Hepatocyte (in vitro differentiated cells): ENCODE results near the gene ZSWIM1. TPM values are rescaled to one million over a fixed set of nuclear protein-coding genes. Genes with fewer than 3 reads are reported as not detected.

Experiments
- DNase-seq: peaks from one replicate; pipeline ENCODE4 v3.0.0-alpha.2; 2016; ENCODE audit warnings: low spot score
- H2AFZ ChIP-seq: fragments of 200-600 bp; sonication (generic); 2 replicates; pipeline ENCODE4 v1.6.0; 2016; ENCODE audit warnings: antibody characterized with exemption, mild to moderate bottlenecking
- H3K27ac ChIP-seq: fragments of 200-600 bp; sonication (generic); 2 replicates; pipeline ENCODE4 v1.5.1; 2016; ENCODE audit warnings: mild to moderate bottlenecking
- H3K27me3 ChIP-seq: fragments of 200-600 bp; sonication (generic); 2 replicates; pipeline ENCODE4 v1.6.1; 2016
- H3K36me3 ChIP-seq: fragments of 200-600 bp; sonication (generic); replicated peaks from 2 replicates; pipeline ENCODE4 v1.5.1; 2016; ENCODE audit warnings: low read depth; ENCODE audit not compliant: insufficient read depth
- H3K4me1 ChIP-seq: fragments of 200-600 bp; sonication (generic); 2 replicates; pipeline ENCODE4 v1.5.1; 2016; ENCODE audit warnings: mild to moderate bottlenecking, moderate library complexity; ENCODE audit not compliant: insufficient read depth
- H3K4me2 ChIP-seq: fragments of 200-600 bp; sonication (generic); 2 replicates; pipeline ENCODE4 v1.6.0; 2016
- H3K4me3 ChIP-seq: fragments of 200-600 bp; sonication (generic); 2 replicates; pipeline ENCODE4 v1.5.1; 2016; ENCODE audit warnings: mild to moderate bottlenecking
- H3K79me2 ChIP-seq: fragments of 200-600 bp; sonication (generic); 2 replicates; pipeline ENCODE4 v1.6.0; 2017; ENCODE audit warnings: mild to moderate bottlenecking
- H3K9me2 ChIP-seq: fragments of 200-600 bp; sonication (generic); replicated peaks from 2 replicates; pipeline ENCODE4 v1.6.0; 2017; ENCODE audit warnings: mild to moderate bottlenecking; ENCODE audit not compliant: insufficient read depth
- H3K9me3 ChIP-seq: fragments of 200-600 bp; sonication (generic); 2 replicates; pipeline ENCODE4 v1.5.1; 2016; ENCODE audit warnings: low read depth, mild to moderate bottlenecking
- H4K20me1 ChIP-seq: fragments of 200-600 bp; sonication (generic); 2 replicates; pipeline ENCODE4 v1.6.0; 2016; ENCODE audit warnings: mild to moderate bottlenecking; ENCODE audit not compliant: insufficient read depth, poor library complexity, severe bottlenecking
- EZH2 ChIP-seq: fragments of 200-600 bp; sonication (generic); IDR thresholded peaks from 2 replicates; pipeline ENCODE4 v1.6.1; 2016; ENCODE audit warnings: antibody characterized with exemption, mild to moderate bottlenecking, borderline replicate concordance
- EZH2phosphoT487 ChIP-seq: fragments of 200-600 bp; sonication (generic); IDR thresholded peaks from one replicate; pipeline ENCODE4 v1.6.1; 2018; ENCODE audit warnings: antibody characterized with exemption, mild to moderate bottlenecking, low read depth, moderate library complexity; ENCODE audit not compliant: unreplicated experiment, severe bottlenecking
- WGBS: methylation state at CpG from one replicate; pipeline ENCODE4 v1.1.6; 2016; ENCODE audit warnings: low lambda C conversion rate; ENCODE audit errors: missing lambda C conversion rate; 5-methylcytosine and 5-hydroxymethylcytosine counted together
- polyA plus RNA-seq: library from polyadenylated mRNA; unstranded; fragments of >200 nt; fragmentation: Nextera tagmentation; extraction: Ambion mirVana; gene quantifications from 2 replicates; pipeline ENCODE4 v1.2.1, GENCODE V29; 2016
- total RNA-seq: library from RNA; depleted of rRNA; stranded (reverse); fragments of >200 nt; gene quantifications from 2 replicates; pipeline ENCODE4 v1.2.3, GENCODE V29; 2014
- TF ChIP-seq, protein P1 (sequence below): fragments of 200-600 bp; sonication (generic); IDR thresholded peaks from 2 replicates; pipeline ENCODE4 v1.5.1; 2016; ENCODE audit warnings: antibody characterized with exemption, mild to moderate bottlenecking; ENCODE audit not compliant: poor library complexity

The ZSWIM1 gene
- total and polyA plus RNA-seq, 2 experiments from 2014 or later: 5.0 to 6.4 TPM

GRCh38 chr20:45833883-45834796 lies 46.9 kb upstream of the ZSWIM1 start:
- Histone ChIP-seq H2AFZ (peak overlapping the region; percentile 87), H3K4me3 (peak overlapping the region; percentile 87), H3K9me3 (no peaks in the 10 kb centered on the region), H3K79me2 (peaks cover 14% of the 10 kb centered on the region), H3K9me2 (no peaks in the 10 kb centered on the region), H3K27ac (peak overlapping the region; percentile 87), H4K20me1 (no peaks in the 10 kb centered on the region), H3K27me3 (no peaks in the 10 kb centered on the region), H3K36me3 (no peaks in the 10 kb centered on the region), H3K4me2 (peak overlapping the region; percentile 92), H3K4me1 (peaks cover 29% of the 10 kb centered on the region)
- peak; percentile 81 for DNase-seq
- WGBS: 8% methylated on average over 50 of the region's 71 CpGs
- TF ChIP-seq EZH2phosphoT487 (no peak), EZH2 (no peak)
- TF ChIP-seq, protein P1, sequence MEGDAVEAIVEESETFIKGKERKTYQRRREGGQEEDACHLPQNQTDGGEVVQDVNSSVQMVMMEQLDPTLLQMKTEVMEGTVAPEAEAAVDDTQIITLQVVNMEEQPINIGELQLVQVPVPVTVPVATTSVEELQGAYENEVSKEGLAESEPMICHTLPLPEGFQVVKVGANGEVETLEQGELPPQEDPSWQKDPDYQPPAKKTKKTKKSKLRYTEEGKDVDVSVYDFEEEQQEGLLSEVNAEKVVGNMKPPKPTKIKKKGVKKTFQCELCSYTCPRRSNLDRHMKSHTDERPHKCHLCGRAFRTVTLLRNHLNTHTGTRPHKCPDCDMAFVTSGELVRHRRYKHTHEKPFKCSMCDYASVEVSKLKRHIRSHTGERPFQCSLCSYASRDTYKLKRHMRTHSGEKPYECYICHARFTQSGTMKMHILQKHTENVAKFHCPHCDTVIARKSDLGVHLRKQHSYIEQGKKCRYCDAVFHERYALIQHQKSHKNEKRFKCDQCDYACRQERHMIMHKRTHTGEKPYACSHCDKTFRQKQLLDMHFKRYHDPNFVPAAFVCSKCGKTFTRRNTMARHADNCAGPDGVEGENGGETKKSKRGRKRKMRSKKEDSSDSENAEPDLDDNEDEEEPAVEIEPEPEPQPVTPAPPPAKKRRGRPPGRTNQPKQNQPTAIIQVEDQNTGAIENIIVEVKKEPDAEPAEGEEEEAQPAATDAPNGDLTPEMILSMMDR: no peak

DNA sequence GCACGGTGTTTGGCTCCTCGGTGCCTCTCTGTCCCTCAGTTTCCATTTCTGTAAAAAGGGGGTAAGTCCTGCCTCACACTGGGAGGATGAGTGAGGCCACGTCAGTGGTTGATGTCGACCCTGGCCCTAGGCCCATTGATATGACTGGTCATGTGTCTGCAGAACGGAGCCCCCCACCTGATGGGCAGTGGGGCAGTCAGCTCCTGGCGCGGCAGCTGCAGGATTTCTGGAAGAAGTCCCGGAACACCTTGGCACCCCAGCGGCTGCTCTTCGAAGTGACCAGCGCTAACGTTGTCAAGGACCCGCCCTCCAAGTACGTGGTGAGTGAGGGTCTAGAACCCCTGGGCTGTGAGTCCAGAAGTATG lies 46.2 kb upstream of the ZSWIM1 start:
- Histone ChIP-seq H3K4me1 (peaks cover 29% of the 10 kb centered on the region), H4K20me1 (no peaks in the 10 kb centered on the region), H3K27ac (peak overlapping the region; percentile 87), H3K27me3 (no peaks in the 10 kb centered on the region), H3K4me3 (peak overlapping the region; percentile 87), H3K79me2 (peaks cover 14% of the 10 kb centered on the region), H3K9me3 (no peaks in the 10 kb centered on the region), H3K9me2 (no peaks in the 10 kb centered on the region), H3K36me3 (no peaks in the 10 kb centered on the region), H2AFZ (no peak overlapping the region), H3K4me2 (peak overlapping the region; percentile 92)
- WGBS: 93% methylated on average over 14 of the region's 14 CpGs
- DNase-seq: no peak
- TF ChIP-seq EZH2 (no peak), EZH2phosphoT487 (no peak)
- TF ChIP-seq, protein P1: no peak

DNA sequence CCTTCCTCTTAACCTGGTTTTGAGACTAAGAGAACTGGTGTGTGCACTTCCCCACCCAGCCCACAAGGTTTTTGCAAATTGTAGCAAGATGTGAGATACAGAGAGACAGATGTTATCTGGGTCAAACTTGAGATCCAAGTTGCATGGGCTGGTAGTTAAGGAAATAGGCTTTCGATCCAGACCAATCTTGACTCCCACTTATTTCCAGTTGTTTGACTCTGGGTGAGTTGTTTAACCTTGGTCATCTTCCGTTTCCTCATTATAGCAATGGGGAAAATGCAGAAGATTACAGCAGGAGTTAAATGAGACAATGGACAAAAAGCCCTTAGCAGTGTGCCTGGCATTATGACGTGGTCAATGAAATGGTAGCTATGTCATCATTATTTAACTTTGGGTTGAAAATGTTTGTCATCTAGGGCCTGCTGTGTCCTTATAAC lies 45.7 kb upstream of the ZSWIM1 start:
- TF ChIP-seq EZH2phosphoT487: no peak
- TF ChIP-seq, protein P1: no peak
- no peak for TF ChIP-seq EZH2
- Histone ChIP-seq H3K4me3 (no peak overlapping the region), H3K4me2 (peak overlapping the region; percentile 92), H4K20me1 (no peaks in the 10 kb centered on the region), H3K36me3 (no peaks in the 10 kb centered on the region), H2AFZ (no peak overlapping the region), H3K79me2 (peaks cover 14% of the 10 kb centered on the region), H3K27me3 (no peaks in the 10 kb centered on the region), H3K4me1 (peaks cover 29% of the 10 kb centered on the region), H3K9me2 (no peaks in the 10 kb centered on the region), H3K27ac (peak overlapping the region; percentile 26), H3K9me3 (no peaks in the 10 kb centered on the region)
- WGBS: 95% methylated on average over 3 of the region's 3 CpGs
- no peak for DNase-seq
